ENCODE measurements around the gene GTF2I. TPM values are rescaled to one million over a fixed set of nuclear protein-coding genes. Genes with fewer than 3 reads are reported as not detected.

Gene GTF2I
- total and polyA plus RNA-seq, 2 experiments from 2014 or later: 204 to 219 TPM

DNA sequence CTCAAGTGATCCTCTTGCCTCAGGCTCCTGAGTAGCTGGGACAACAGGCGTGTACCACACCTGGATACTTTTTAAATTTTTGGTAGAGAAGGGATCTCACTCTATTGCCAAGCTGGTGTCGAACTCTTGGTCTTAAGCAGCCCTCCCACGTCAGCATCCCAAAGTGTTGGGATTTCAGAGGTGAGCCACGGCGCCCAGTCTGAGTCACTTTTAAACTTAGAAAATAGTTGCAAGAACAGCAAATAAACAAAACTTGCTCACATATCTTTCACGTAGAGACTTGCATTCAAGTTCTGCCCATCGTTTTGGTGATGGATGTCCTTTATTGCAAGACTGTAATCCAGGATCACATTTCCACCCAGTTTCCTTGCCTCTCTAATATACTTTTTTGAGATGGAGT, 16.6 kb downstream of the GTF2I start (continued):
- TF ChIP-seq, protein P1, sequence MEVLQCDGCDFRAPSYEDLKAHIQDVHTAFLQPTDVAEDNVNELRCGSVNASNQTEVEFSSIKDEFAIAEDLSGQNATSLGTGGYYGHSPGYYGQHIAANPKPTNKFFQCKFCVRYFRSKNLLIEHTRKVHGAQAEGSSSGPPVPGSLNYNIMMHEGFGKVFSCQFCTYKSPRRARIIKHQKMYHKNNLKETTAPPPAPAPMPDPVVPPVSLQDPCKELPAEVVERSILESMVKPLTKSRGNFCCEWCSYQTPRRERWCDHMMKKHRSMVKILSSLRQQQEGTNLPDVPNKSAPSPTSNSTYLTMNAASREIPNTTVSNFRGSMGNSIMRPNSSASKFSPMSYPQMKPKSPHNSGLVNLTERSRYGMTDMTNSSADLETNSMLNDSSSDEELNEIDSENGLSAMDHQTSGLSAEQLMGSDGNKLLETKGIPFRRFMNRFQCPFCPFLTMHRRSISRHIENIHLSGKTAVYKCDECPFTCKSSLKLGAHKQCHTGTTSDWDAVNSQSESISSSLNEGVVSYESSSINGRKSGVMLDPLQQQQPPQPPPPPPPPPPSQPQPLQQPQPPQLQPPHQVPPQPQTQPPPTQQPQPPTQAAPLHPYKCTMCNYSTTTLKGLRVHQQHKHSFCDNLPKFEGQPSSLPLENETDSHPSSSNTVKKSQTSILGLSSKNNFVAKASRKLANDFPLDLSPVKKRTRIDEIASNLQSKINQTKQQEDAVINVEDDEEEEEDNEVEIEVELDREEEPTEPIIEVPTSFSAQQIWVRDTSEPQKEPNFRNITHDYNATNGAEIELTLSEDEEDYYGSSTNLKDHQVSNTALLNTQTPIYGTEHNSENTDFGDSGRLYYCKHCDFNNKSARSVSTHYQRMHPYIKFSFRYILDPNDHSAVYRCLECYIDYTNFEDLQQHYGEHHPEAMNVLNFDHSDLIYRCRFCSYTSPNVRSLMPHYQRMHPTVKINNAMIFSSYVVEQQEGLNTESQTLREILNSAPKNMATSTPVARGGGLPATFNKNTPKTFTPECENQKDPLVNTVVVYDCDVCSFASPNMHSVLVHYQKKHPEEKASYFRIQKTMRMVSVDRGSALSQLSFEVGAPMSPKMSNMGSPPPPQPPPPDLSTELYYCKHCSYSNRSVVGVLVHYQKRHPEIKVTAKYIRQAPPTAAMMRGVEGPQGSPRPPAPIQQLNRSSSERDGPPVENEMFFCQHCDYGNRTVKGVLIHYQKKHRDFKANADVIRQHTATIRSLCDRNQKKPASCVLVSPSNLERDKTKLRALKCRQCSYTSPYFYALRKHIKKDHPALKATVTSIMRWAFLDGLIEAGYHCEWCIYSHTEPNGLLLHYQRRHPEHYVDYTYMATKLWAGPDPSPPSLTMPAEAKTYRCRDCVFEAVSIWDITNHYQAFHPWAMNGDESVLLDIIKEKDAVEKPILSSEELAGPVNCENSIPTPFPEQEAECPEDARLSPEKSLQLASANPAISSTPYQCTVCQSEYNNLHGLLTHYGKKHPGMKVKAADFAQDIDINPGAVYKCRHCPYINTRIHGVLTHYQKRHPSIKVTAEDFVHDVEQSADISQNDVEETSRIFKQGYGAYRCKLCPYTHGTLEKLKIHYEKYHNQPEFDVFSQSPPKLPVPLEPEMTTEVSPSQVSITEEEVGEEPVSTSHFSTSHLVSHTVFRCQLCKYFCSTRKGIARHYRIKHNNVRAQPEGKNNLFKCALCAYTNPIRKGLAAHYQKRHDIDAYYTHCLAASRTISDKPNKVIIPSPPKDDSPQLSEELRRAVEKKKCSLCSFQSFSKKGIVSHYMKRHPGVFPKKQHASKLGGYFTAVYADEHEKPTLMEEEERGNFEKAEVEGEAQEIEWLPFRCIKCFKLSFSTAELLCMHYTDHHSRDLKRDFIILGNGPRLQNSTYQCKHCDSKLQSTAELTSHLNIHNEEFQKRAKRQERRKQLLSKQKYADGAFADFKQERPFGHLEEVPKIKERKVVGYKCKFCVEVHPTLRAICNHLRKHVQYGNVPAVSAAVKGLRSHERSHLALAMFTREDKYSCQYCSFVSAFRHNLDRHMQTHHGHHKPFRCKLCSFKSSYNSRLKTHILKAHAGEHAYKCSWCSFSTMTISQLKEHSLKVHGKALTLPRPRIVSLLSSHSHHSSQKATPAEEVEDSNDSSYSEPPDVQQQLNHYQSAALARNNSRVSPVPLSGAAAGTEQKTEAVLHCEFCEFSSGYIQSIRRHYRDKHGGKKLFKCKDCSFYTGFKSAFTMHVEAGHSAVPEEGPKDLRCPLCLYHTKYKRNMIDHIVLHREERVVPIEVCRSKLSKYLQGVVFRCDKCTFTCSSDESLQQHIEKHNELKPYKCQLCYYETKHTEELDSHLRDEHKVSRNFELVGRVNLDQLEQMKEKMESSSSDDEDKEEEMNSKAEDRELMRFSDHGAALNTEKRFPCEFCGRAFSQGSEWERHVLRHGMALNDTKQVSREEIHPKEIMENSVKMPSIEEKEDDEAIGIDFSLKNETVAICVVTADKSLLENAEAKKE (CRISPR knock-in tag; IDR thresholded peaks at IDR 0.05): no peak
- TF ChIP-seq POLR2AphosphoS5 (IDR thresholded peaks at IDR 0.05; ENCODE audit: low read depth) (no peak), ZNF331 (CRISPR knock-in tag; IDR thresholded peaks at IDR 0.05; ENCODE audit: low read depth) (no peak), STAT1 (IDR thresholded peaks at IDR 0.05; ENCODE audit: unreplicated experiment) (no peak), JUNB (IDR thresholded peaks at IDR 0.05; ENCODE audit: unreplicated experiment) (no peak), CREB1 (CRISPR knock-in tag; IDR thresholded peaks at IDR 0.05; ENCODE audit: low read depth) (no peak)
- TF ChIP-seq, protein P2, sequence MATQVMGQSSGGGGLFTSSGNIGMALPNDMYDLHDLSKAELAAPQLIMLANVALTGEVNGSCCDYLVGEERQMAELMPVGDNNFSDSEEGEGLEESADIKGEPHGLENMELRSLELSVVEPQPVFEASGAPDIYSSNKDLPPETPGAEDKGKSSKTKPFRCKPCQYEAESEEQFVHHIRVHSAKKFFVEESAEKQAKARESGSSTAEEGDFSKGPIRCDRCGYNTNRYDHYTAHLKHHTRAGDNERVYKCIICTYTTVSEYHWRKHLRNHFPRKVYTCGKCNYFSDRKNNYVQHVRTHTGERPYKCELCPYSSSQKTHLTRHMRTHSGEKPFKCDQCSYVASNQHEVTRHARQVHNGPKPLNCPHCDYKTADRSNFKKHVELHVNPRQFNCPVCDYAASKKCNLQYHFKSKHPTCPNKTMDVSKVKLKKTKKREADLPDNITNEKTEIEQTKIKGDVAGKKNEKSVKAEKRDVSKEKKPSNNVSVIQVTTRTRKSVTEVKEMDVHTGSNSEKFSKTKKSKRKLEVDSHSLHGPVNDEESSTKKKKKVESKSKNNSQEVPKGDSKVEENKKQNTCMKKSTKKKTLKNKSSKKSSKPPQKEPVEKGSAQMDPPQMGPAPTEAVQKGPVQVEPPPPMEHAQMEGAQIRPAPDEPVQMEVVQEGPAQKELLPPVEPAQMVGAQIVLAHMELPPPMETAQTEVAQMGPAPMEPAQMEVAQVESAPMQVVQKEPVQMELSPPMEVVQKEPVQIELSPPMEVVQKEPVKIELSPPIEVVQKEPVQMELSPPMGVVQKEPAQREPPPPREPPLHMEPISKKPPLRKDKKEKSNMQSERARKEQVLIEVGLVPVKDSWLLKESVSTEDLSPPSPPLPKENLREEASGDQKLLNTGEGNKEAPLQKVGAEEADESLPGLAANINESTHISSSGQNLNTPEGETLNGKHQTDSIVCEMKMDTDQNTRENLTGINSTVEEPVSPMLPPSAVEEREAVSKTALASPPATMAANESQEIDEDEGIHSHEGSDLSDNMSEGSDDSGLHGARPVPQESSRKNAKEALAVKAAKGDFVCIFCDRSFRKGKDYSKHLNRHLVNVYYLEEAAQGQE (IDR thresholded peaks at IDR 0.05; ENCODE audit: unreplicated experiment): no peak
